ENCODE results near the gene TXN.

The TXN gene

DNA sequence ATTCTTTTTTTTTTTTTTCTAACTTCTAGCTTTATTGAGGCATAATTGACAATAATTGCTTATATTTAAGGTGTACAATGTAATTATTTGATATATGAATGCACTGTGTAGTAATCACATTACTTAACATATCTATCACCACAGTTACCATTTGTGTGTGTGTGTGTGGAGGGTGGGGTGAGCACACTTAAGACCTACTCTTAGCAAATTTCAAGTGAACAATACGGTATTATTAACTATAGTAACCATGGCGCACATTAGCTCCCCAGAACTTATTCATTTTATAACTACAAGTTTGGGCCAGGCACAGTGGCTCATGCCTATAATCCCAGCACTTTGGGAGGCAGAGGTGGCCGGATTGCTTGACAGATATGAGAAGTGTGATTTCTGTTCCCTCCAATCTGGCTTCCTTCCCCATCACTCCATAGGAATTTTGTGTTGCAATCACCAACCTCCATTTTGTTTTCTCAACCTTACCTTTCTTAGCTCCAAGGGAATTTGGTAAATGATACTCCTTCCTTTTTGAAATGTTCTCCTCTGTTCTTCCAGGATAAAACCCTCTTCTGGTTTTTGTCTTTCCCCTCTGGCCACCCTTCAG lies 14.9 kb downstream of the TXN start:
- Histone ChIP-seq H3K27ac (no peak overlapping the region), H3K36me3 (ENCODE audit: insufficient read depth) (peaks cover 10% of the 10 kb centered on the region; the same call in 1 of the 2 replicates), H3K9ac (no peak overlapping the region), H3K4me3 (IDR thresholded peaks at IDR 0.05; ENCODE audit: insufficient read depth, low read depth, low read length) (no peak overlapping the region), H2AFZ (ENCODE audit: low read depth) (no peak overlapping the region), H4K20me1 (ENCODE audit: insufficient read depth) (no peaks in the 10 kb centered on the region), H3K4me1 (ENCODE audit: low read depth, poor library complexity, severe bottlenecking) (no peaks in the 10 kb centered on the region), H3K4me2 (no peak overlapping the region), H3K79me2 (ENCODE audit: insufficient read depth, low read depth) (no peaks in the 10 kb centered on the region; the same call in 1 of the 2 replicates), H3K27me3 (ENCODE audit: insufficient read depth, low read depth) (no peaks in the 10 kb centered on the region)
- TF ChIP-seq, protein P1, sequence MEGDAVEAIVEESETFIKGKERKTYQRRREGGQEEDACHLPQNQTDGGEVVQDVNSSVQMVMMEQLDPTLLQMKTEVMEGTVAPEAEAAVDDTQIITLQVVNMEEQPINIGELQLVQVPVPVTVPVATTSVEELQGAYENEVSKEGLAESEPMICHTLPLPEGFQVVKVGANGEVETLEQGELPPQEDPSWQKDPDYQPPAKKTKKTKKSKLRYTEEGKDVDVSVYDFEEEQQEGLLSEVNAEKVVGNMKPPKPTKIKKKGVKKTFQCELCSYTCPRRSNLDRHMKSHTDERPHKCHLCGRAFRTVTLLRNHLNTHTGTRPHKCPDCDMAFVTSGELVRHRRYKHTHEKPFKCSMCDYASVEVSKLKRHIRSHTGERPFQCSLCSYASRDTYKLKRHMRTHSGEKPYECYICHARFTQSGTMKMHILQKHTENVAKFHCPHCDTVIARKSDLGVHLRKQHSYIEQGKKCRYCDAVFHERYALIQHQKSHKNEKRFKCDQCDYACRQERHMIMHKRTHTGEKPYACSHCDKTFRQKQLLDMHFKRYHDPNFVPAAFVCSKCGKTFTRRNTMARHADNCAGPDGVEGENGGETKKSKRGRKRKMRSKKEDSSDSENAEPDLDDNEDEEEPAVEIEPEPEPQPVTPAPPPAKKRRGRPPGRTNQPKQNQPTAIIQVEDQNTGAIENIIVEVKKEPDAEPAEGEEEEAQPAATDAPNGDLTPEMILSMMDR (conservative IDR thresholded peaks at IDR 0.05; ENCODE audit: low read depth, low read length) = no peak

DNA sequence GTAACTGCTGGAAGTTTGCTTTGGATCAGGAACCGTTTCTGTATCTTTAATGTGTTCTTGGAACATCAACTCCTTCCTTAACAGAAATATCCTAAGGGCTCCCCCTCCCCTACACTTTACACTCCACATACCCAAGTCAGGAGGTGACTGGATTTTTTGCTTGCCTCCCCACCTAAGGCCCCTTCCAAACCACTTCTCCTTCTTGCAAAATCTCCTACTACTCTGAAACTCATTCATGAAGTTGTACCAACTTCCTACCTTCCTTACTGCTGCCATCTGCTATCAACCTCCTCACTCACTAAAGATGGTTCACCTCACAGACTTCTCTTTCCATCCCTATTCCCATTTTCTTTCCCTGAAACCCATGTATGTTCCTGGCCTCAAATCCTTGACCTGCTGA lies 16.1 kb downstream of the TXN start:
- peaks cover 8% of the 10 kb centered on the region; the same call in 1 of the 2 replicates for H3K36me3 ChIP-seq (ENCODE audit: insufficient read depth)
- no peaks in the 10 kb centered on the region for H3K4me1 ChIP-seq (ENCODE audit: low read depth, poor library complexity, severe bottlenecking)
- TF ChIP-seq, protein P1 (conservative IDR thresholded peaks at IDR 0.05; ENCODE audit: low read depth, low read length) = no peak
- no peaks in the 10 kb centered on the region for H4K20me1 ChIP-seq (ENCODE audit: insufficient read depth)
- no peak overlapping the region for H3K4me3 ChIP-seq (IDR thresholded peaks at IDR 0.05; ENCODE audit: insufficient read depth, low read depth, low read length)
- no peaks in the 10 kb centered on the region for H3K27me3 ChIP-seq (ENCODE audit: insufficient read depth, low read depth)
- no peak overlapping the region for H3K9ac ChIP-seq
- H3K79me2 ChIP-seq (ENCODE audit: insufficient read depth, low read depth) = no peaks in the 10 kb centered on the region
- H3K27ac ChIP-seq = no peak overlapping the region
- H3K4me2 ChIP-seq = no peak overlapping the region
- no peak overlapping the region for H2AFZ ChIP-seq (ENCODE audit: low read depth)

DNA sequence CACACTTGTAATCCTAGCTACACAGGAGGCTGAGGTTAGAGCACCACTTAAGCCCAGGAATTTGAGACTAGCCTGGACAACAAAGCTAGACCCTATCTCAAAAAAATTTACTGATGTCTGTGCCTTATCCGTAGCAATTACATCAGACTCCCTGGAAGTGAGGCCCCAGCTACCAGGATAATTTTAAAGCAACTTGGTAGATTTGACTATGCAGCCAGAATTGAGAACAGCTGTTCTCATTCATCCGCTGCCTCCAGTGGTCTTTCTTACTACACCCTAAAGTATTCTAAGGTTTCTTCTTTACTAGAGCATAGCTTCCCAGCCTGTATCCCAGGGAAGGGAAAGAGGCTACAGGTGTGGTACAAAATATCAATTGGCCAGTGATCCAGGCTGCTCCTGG lies 28.0 kb downstream of the TXN start:
- Histone ChIP-seq H3K4me3 (IDR thresholded peaks at IDR 0.05; ENCODE audit: insufficient read depth, low read depth, low read length) (no peak overlapping the region), H3K27ac (no peak overlapping the region), H3K4me2 (no peak overlapping the region), H2AFZ (ENCODE audit: low read depth) (no peak overlapping the region), H3K79me2 (ENCODE audit: insufficient read depth, low read depth) (no peaks in the 10 kb centered on the region), H3K9ac (no peak overlapping the region), H3K36me3 (ENCODE audit: insufficient read depth) (no peaks in the 10 kb centered on the region), H4K20me1 (ENCODE audit: insufficient read depth) (no peaks in the 10 kb centered on the region), H3K27me3 (ENCODE audit: insufficient read depth, low read depth) (no peaks in the 10 kb centered on the region), H3K4me1 (ENCODE audit: low read depth, poor library complexity, severe bottlenecking) (no peaks in the 10 kb centered on the region)
- TF ChIP-seq, protein P1 (conservative IDR thresholded peaks at IDR 0.05; ENCODE audit: low read depth, low read length) = no peak

DNA sequence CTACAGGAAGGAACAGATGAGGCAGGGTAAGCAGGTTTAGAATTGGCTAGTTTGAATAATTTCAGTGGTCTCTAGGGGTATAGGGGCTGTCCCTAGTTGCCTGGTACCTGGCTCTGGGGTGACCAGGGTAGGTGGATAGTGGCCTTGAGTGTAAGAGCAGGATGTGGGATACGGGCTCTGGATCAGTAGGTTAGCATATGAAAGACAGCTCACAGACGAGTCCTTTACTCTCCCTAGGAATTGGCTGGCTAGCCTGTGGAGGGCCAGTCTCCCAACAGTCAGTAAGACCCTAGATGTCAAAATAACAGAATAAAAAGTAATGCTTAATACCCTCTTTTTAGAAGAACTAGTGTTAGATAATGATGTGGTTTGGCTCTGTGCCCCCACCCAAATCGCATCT lies 31.7 kb downstream of the TXN start:
- no peaks in the 10 kb centered on the region for H3K4me1 ChIP-seq (ENCODE audit: low read depth, poor library complexity, severe bottlenecking)
- H3K4me2 ChIP-seq = no peak overlapping the region
- no peaks in the 10 kb centered on the region for H3K27me3 ChIP-seq (ENCODE audit: insufficient read depth, low read depth)
- TF ChIP-seq, protein P1 (conservative IDR thresholded peaks at IDR 0.05; ENCODE audit: low read depth, low read length) = no peak
- H3K4me3 ChIP-seq (IDR thresholded peaks at IDR 0.05; ENCODE audit: insufficient read depth, low read depth, low read length) = no peak overlapping the region
- H3K79me2 ChIP-seq (ENCODE audit: insufficient read depth, low read depth) = no peaks in the 10 kb centered on the region
- no peak overlapping the region for H3K27ac ChIP-seq
- H3K9ac ChIP-seq = no peak overlapping the region
- no peaks in the 10 kb centered on the region for H4K20me1 ChIP-seq (ENCODE audit: insufficient read depth)
- no peak overlapping the region for H2AFZ ChIP-seq (ENCODE audit: low read depth)
- no peaks in the 10 kb centered on the region for H3K36me3 ChIP-seq (ENCODE audit: insufficient read depth)
